Prostate gland (tissue), 2 donors: ENCODE results near the gene ZNF302.

Experiments
- CTCF ChIP-seq, 4 experiments: fragments of 200-600 bp in 2 of 4; fragments of 450-650 bp in 2 of 4; sonication (generic) in 2 of 4; IDR thresholded peaks; 1 replicate in 3 of 4; 2 replicates in 1 of 4; pipeline ENCODE4 v1.5.1; 2016 to 2019; ENCODE audit warnings: antibody characterized with exemption in 4 of 4, mild to moderate bottlenecking in 2 of 4, moderate library complexity in 2 of 4
- POLR2A ChIP-seq: fragments of 450-650 bp; IDR thresholded peaks from one replicate; pipeline ENCODE4 v1.6.1; 2016; ENCODE audit warnings: antibody characterized with exemption, mild to moderate bottlenecking
- POLR2AphosphoS5 ChIP-seq: sonication (generic); formaldehyde crosslinking; IDR thresholded peaks from one replicate; pipeline ENCODE4 v1.6.1; 2017; ENCODE audit warnings: antibody characterized with exemption

DNA sequence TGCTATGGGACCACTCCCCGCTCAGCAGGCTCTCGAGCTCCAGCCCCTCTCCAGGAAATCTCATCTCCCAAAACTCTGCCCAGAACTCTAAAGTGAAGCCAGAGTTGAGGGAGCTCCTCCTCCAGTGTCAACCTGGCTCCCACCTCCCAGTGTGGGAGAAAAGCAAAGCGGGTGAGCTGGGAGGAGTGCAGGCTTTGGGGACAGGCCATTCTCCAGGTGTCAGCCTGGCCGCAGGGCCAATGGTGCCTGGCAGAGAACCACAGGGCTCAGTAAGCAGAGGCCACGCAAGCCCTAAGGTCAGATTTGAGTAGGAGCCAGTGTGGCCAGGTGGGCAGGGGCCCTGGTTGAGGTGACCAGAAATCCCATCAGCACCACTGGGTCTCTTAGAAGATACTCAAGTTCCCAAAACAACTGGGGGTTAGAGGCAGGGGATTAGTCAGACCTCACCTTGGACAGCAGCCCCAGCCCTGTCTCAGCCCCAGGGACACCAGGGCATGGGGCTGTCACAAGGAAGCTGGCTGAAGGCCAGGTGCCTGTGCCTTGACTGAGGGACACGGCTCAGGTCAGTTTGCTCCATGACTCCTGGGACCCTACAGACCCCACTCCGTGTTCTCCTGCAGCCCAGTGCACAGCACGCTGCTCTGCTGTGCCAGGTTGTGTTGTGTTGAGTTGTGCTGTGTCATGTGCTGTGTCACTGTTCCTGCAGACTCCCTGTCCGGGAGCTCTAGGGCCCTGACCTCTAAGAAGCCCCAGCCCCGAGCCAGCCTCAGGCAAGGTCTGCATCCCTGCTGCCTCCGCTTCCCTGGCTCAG is 53.7 kb downstream of the ZNF302 start:
- TF ChIP-seq POLR2A (no peak), CTCF (IDR thresholded peaks at IDR 0.05) (no peak), POLR2AphosphoS5 (no peak)
